ENCODE results near the gene AS3MT.

The AS3MT gene, protein sequence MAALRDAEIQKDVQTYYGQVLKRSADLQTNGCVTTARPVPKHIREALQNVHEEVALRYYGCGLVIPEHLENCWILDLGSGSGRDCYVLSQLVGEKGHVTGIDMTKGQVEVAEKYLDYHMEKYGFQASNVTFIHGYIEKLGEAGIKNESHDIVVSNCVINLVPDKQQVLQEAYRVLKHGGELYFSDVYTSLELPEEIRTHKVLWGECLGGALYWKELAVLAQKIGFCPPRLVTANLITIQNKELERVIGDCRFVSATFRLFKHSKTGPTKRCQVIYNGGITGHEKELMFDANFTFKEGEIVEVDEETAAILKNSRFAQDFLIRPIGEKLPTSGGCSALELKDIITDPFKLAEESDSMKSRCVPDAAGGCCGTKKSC

DNA sequence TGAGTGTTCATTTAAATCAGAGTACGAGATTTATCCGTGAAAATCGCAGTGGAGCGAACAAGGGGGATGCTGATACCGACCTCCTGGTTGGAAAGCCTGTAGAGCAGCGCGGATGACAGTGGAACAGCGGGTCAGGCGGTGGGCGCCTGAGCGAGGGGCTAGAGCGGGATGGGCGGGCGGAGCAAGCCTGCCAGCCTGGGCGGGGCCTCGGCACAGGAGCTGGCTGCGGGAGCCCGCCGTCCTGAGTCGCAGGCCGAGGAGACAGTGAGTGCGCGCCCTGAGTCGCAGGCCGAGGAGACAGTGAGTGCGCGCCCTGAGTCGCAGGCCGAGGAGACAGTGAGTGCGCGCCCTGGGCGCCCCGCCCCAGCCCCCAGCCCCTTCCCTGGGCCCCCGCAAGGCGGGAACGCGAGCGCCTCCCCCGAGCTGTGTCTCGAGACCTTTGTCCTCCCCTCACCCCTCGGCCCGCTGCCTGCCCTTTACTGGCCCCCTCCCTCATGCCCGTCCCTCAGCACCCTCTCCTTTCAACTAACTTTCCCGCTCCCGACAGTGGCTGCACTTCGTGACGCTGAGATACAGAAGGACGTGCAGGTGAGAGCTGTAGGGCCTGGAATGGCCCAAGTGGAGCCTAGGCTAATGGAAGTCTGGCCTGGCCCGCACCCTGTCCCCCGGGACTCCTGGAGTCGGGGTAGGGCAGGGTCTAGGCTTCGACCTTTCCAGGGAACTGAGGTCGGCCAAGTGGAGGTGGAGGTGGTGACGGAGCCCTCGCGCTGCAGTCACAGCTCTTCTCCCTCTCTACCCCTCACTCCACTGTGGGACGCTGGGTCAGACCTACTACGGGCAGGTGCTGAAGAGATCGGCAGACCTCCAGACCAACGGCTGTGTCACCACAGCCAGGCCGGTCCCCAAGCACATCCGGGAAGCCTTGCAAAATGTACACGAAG is at the start of gene AS3MT:
Gene AS3MT (plus strand): TSS at position 213 of the 941 bp plus-strand sequence. CDS start 123 bp downstream, at position 336.
- TF ChIP-seq YY1 (IDR thresholded peaks at IDR 0.05; ENCODE audit: low read depth): no peak
- TF ChIP-seq ZBTB7A (IDR thresholded peaks at IDR 0.05; ENCODE audit: low read depth): peak; percentile 88; the same call in 1 of the 2 replicates
- TF ChIP-seq, protein P1, sequence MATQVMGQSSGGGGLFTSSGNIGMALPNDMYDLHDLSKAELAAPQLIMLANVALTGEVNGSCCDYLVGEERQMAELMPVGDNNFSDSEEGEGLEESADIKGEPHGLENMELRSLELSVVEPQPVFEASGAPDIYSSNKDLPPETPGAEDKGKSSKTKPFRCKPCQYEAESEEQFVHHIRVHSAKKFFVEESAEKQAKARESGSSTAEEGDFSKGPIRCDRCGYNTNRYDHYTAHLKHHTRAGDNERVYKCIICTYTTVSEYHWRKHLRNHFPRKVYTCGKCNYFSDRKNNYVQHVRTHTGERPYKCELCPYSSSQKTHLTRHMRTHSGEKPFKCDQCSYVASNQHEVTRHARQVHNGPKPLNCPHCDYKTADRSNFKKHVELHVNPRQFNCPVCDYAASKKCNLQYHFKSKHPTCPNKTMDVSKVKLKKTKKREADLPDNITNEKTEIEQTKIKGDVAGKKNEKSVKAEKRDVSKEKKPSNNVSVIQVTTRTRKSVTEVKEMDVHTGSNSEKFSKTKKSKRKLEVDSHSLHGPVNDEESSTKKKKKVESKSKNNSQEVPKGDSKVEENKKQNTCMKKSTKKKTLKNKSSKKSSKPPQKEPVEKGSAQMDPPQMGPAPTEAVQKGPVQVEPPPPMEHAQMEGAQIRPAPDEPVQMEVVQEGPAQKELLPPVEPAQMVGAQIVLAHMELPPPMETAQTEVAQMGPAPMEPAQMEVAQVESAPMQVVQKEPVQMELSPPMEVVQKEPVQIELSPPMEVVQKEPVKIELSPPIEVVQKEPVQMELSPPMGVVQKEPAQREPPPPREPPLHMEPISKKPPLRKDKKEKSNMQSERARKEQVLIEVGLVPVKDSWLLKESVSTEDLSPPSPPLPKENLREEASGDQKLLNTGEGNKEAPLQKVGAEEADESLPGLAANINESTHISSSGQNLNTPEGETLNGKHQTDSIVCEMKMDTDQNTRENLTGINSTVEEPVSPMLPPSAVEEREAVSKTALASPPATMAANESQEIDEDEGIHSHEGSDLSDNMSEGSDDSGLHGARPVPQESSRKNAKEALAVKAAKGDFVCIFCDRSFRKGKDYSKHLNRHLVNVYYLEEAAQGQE (IDR thresholded peaks at IDR 0.05; ENCODE audit: low read depth): no peak
- no peak for TF ChIP-seq TEAD4 (IDR thresholded peaks at IDR 0.05)
- TF ChIP-seq FOXM1 (IDR thresholded peaks at IDR 0.05; ENCODE audit: borderline replicate concordance, low read depth): no peak
- no peak for TF ChIP-seq TAF1 (IDR thresholded peaks at IDR 0.05; ENCODE audit: low read depth)
- TF ChIP-seq NFIC (IDR thresholded peaks at IDR 0.05): no peak
- TF ChIP-seq, protein P2, sequence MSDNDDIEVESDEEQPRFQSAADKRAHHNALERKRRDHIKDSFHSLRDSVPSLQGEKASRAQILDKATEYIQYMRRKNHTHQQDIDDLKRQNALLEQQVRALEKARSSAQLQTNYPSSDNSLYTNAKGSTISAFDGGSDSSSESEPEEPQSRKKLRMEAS (IDR thresholded peaks at IDR 0.05): peak; percentile 61
- no peak for TF ChIP-seq EGR1 (IDR thresholded peaks at IDR 0.05)

DNA sequence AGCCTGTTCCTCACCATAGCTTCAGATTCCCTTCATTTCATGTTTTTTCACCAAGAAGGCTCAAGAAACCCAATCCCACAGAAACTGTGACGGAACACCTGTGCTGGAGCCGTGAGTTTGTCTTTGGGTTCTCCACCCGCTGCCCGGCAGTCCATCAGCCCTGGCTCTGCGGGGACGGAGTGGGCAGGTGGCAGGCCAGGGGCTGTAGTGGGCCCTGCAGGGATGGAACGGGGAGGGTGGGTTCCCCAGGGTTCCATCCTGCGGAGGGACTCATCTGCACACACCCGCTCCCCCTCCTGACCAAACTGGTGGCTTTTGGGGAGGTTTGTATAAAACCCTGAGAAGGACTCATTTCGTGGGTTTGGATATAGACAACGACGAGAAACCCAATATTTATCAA is 47.0 kb upstream of the AS3MT start:
- no peak for TF ChIP-seq TAF1 (IDR thresholded peaks at IDR 0.05; ENCODE audit: low read depth)
- no peak for TF ChIP-seq TCF12 (IDR thresholded peaks at IDR 0.05; ENCODE audit: low read depth)
- no peak for TF ChIP-seq CREB1 (IDR thresholded peaks at IDR 0.05; ENCODE audit: low read depth)
- TF ChIP-seq TEAD4 (IDR thresholded peaks at IDR 0.05): no peak
- TF ChIP-seq YY1 (IDR thresholded peaks at IDR 0.05; ENCODE audit: low read depth): no peak
- no peak for TF ChIP-seq EP300 (IDR thresholded peaks at IDR 0.05; ENCODE audit: borderline replicate concordance)
- no peak for TF ChIP-seq EGR1 (IDR thresholded peaks at IDR 0.05)
- TF ChIP-seq, protein P1 (IDR thresholded peaks at IDR 0.05; ENCODE audit: low read depth): no peak
- TF ChIP-seq FOXM1 (IDR thresholded peaks at IDR 0.05; ENCODE audit: borderline replicate concordance, low read depth): no peak
- no peak for TF ChIP-seq CEBPB (IDR thresholded peaks at IDR 0.05)
- TF ChIP-seq, protein P2 (IDR thresholded peaks at IDR 0.05): no peak
- TF ChIP-seq NFIC (IDR thresholded peaks at IDR 0.05): no peak
- TF ChIP-seq, protein P3, sequence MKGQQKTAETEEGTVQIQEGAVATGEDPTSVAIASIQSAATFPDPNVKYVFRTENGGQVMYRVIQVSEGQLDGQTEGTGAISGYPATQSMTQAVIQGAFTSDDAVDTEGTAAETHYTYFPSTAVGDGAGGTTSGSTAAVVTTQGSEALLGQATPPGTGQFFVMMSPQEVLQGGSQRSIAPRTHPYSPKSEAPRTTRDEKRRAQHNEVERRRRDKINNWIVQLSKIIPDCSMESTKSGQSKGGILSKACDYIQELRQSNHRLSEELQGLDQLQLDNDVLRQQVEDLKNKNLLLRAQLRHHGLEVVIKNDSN (IDR thresholded peaks at IDR 0.05): no peak
- TF ChIP-seq RAD21 (IDR thresholded peaks at IDR 0.05; ENCODE audit: low read depth): no peak
- TF ChIP-seq ZBTB7A (IDR thresholded peaks at IDR 0.05; ENCODE audit: low read depth): no peak

DNA sequence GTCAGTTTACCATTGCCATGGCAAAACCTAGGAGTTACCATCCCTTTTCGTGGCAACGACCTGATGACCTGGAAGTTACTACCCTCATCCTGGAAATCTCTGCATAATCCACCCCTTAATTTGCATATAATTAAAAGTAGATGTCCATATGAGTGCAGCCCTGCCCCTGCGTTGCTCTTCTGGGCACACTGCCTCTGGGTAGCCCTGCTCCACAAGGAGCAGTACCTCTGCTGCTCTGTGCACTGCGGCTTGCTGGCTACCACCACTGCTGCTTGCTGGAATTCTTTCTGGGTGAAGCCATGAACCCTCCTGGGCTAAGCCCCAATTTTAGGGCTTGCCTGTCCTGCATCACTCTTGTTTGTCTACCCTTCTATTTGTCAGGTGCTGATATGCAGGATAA is 44.6 kb upstream of the AS3MT start:
- TF ChIP-seq FOXM1 (IDR thresholded peaks at IDR 0.05; ENCODE audit: borderline replicate concordance, low read depth): no peak
- TF ChIP-seq TEAD4 (IDR thresholded peaks at IDR 0.05): no peak

DNA sequence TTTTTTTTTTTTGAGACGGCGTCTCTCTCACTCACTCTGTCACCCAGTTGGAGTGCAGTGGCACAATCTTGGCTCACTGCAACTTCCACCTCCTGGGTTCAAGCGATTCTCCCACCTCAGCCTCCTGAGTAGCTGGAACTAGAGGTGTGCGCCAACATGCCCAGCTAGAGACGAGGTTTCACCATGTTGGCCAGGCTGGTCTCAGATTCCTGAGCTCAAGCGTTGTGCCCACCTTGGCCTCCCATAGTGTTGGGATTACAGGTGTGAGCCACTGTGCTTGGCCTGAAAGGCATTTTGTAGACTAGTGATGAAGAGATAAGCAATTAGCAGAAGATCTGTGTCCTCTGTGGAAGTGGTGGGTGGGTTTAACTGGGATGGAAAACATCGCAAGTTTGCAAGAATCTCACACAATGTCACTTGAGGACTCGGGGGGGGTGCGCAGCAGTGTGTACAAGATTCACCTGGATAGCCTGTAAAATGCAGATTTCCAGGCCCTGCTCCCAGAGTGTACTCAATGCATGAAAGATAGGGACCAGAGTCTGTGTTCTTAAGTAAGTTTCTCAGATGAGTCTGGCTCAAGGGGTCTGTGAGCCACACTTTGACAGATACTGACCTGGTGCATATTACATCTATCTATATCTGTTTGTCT is 43.0 kb upstream of the AS3MT start:
- TF ChIP-seq, protein P2 (IDR thresholded peaks at IDR 0.05): no peak
- no peak for TF ChIP-seq RAD21 (IDR thresholded peaks at IDR 0.05; ENCODE audit: low read depth)
- TF ChIP-seq CEBPB (IDR thresholded peaks at IDR 0.05): no peak
- no peak for TF ChIP-seq CREB1 (IDR thresholded peaks at IDR 0.05; ENCODE audit: low read depth)
- TF ChIP-seq EGR1 (IDR thresholded peaks at IDR 0.05): no peak
- TF ChIP-seq, protein P1 (IDR thresholded peaks at IDR 0.05; ENCODE audit: low read depth): no peak
- no peak for TF ChIP-seq ZBTB7A (IDR thresholded peaks at IDR 0.05; ENCODE audit: low read depth)
- TF ChIP-seq, protein P3 (IDR thresholded peaks at IDR 0.05): no peak
- no peak for TF ChIP-seq YY1 (IDR thresholded peaks at IDR 0.05; ENCODE audit: low read depth)
- no peak for TF ChIP-seq TCF12 (IDR thresholded peaks at IDR 0.05; ENCODE audit: low read depth)
- TF ChIP-seq NFIC (IDR thresholded peaks at IDR 0.05): no peak
- no peak for TF ChIP-seq EP300 (IDR thresholded peaks at IDR 0.05; ENCODE audit: borderline replicate concordance)
- no peak for TF ChIP-seq TAF1 (IDR thresholded peaks at IDR 0.05; ENCODE audit: low read depth)
- TF ChIP-seq TEAD4 (IDR thresholded peaks at IDR 0.05): no peak
- no peak for TF ChIP-seq FOXM1 (IDR thresholded peaks at IDR 0.05; ENCODE audit: borderline replicate concordance, low read depth)
